ENCODE data around the gene RFC2. TPM values are rescaled to one million over a fixed set of nuclear protein-coding genes. Genes with fewer than 3 reads are reported as not detected.

Gene RFC2
- total and polyA plus RNA-seq, 4 donors: 12.8 to 16.1 (median 14.0) TPM

DNA sequence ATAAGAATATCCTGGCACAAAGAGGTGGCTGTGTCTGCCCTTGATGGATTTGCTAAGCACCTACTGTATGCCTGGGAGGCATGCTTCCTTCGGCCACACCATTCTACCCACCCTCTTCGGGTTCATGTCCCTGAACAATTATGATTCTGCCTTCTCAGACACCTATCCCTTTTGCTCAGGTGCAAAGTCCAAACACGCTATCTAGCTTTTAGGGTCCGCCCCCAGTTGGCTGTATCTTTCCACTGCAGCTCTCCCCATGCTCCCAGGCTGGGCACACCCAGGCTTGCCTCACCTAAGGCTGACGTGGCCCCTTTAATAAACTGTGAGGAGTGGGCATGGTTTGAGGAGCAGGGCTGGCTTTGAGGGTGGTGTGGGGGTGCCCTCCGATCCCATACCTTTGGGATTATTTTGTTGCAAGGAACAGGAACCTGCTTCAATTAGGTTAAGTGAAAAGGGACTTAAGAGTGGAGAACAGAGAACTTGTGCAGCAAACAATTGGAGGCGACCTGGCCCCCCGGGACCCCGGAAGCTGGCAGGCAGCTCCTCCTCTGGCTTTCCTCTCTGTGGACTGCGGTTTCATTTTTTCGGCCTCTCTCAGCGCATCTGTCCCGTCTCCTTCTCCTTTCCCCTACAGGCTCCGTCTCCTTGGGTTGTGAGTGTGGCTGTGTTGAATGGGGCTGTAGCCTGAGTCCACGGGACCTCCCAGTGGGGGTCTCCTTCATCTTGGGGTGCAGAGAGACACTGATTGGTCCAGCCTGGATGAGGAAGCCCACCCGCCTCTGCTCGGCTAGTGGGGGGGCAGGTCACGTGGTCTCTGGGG lies 38.8 kb upstream of the RFC2 start:
- ATAC-seq (ENCODE audit: low FRiP score) (no peak), DNase-seq (no peak)
- Histone ChIP-seq H3K27me3 (ENCODE audit: control insufficient read depth in 1 of 2, insufficient read depth in 2 of 2, low read length in 1 of 2) (no peaks in the 10 kb centered on the region), H3K36me3 (ENCODE audit: control insufficient read depth in 1 of 2, insufficient read depth in 2 of 2, low read length in 1 of 2) (no peaks in the 10 kb centered on the region), H3K9me3 (ENCODE audit: control insufficient read depth, low read length) (no peaks in the 10 kb centered on the region), H3K4me3 (ENCODE audit: low read length in 2 of 2) (no peak overlapping the region), H3K27ac (ENCODE audit: low read depth in 1 of 2, low read length in 2 of 2) (no peak overlapping the region), H3K4me1 (ENCODE audit: control insufficient read depth in 1 of 2, insufficient read depth in 2 of 2, low read length in 2 of 2) (no peaks in the 10 kb centered on the region)
- 67 to 78% methylated on average over 18 of the region's 18 CpGs for WGBS, 2 donors
- intact Hi-C loops (cut with DNase I): loop anchor here (5.0 kb wide), 2 partner anchors 36 to 89 kb away; no protein-coding TSS in a partner anchor

GRCh38 chr7:74291535-74291934 lies 37.3 kb upstream of the RFC2 start:
- no peaks in the 10 kb centered on the region for H3K4me1 ChIP-seq (ENCODE audit: control insufficient read depth in 1 of 2, insufficient read depth in 2 of 2, low read length in 2 of 2)
- WGBS, 2 donors: 44 to 70% methylated on average over 5 of the region's 5 CpGs
- H3K27me3 ChIP-seq (ENCODE audit: control insufficient read depth in 1 of 2, insufficient read depth in 2 of 2, low read length in 1 of 2): no peaks in the 10 kb centered on the region
- H3K9me3 ChIP-seq (ENCODE audit: control insufficient read depth, low read length): no peaks in the 10 kb centered on the region
- no peak for DNase-seq
- no peak overlapping the region for H3K27ac ChIP-seq (ENCODE audit: low read depth in 1 of 2, low read length in 2 of 2)
- no peak for ATAC-seq (ENCODE audit: low FRiP score)
- no peak overlapping the region for H3K4me3 ChIP-seq (ENCODE audit: low read length in 2 of 2)
- no peaks in the 10 kb centered on the region for H3K36me3 ChIP-seq (ENCODE audit: control insufficient read depth in 1 of 2, insufficient read depth in 2 of 2, low read length in 1 of 2)
- intact Hi-C loops (cut with DNase I): loop anchor here (5.0 kb wide), 2 partner anchors 34 to 91 kb away; no protein-coding TSS in a partner anchor

DNA sequence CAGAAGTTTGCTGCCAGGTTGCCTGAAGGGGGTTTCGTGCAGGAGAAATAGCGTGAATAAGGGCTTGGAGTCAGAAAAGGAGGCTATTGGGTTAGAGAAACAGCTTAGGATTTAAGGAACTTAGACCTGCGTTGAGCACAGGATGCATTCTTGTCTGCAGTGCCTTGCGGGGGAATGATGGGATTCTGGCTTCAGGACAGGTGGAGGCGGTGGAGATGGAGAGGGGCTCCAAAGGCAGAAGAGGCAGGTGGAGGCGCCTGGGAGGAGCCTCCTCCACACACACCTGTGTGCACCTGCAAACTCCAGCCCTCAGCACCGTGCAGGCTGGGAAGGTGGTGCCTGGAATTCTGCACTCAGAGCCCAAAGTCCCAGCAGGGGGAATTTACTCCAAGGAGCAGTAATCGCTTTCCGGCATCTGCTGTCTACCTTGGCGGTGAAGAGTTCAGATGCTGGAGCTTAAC lies 36.8 kb upstream of the RFC2 start:
- H3K4me3 ChIP-seq (ENCODE audit: low read length in 2 of 2): no peak overlapping the region
- no peak overlapping the region for H3K27ac ChIP-seq (ENCODE audit: low read depth in 1 of 2, low read length in 2 of 2)
- H3K27me3 ChIP-seq (ENCODE audit: control insufficient read depth in 1 of 2, insufficient read depth in 2 of 2, low read length in 1 of 2): no peaks in the 10 kb centered on the region
- ATAC-seq (ENCODE audit: low FRiP score) (no peak), DNase-seq (no peak)
- intact Hi-C loops (cut with DNase I): loop anchor here (5.0 kb wide), 2 partner anchors 34 to 91 kb away; no protein-coding TSS in a partner anchor
- H3K9me3 ChIP-seq (ENCODE audit: control insufficient read depth, low read length): no peaks in the 10 kb centered on the region
- 30 to 45% methylated on average over 10 of the region's 10 CpGs for WGBS, 2 donors
- no peaks in the 10 kb centered on the region for H3K4me1 ChIP-seq (ENCODE audit: control insufficient read depth in 1 of 2, insufficient read depth in 2 of 2, low read length in 2 of 2)
- no peaks in the 10 kb centered on the region for H3K36me3 ChIP-seq (ENCODE audit: control insufficient read depth in 1 of 2, insufficient read depth in 2 of 2, low read length in 1 of 2)

- DNase-seq (no peak), ATAC-seq (ENCODE audit: low FRiP score) (peak; percentile 4)
- H3K4me1 ChIP-seq (ENCODE audit: control insufficient read depth in 1 of 2, insufficient read depth in 2 of 2, low read length in 2 of 2): no peaks in the 10 kb centered on the region
- 3 to 5% methylated on average over 9 of the region's 9 CpGs for WGBS, 2 donors
- no peak overlapping the region for H3K27ac ChIP-seq (ENCODE audit: low read depth in 1 of 2, low read length in 2 of 2)
- intact Hi-C loops (cut with DNase I): loop anchor here (5.0 kb wide), 2 partner anchors 33 to 92 kb away; no protein-coding TSS in a partner anchor
- no peaks in the 10 kb centered on the region for H3K36me3 ChIP-seq (ENCODE audit: control insufficient read depth in 1 of 2, insufficient read depth in 2 of 2, low read length in 1 of 2)
- peak overlapping the region; percentile 77 to 96 for H3K4me3 ChIP-seq (ENCODE audit: low read length in 2 of 2)
- H3K9me3 ChIP-seq (ENCODE audit: control insufficient read depth, low read length): no peaks in the 10 kb centered on the region
- H3K27me3 ChIP-seq (ENCODE audit: control insufficient read depth in 1 of 2, insufficient read depth in 2 of 2, low read length in 1 of 2): no peaks in the 10 kb centered on the region
Observed at GRCh38 chr7:74290553-74290950, 36.4 kb upstream of the RFC2 start.

GRCh38 chr7:74289659-74290552 lies 35.7 kb upstream of the RFC2 start:
- no peaks in the 10 kb centered on the region for H3K9me3 ChIP-seq (ENCODE audit: control insufficient read depth, low read length)

DNA sequence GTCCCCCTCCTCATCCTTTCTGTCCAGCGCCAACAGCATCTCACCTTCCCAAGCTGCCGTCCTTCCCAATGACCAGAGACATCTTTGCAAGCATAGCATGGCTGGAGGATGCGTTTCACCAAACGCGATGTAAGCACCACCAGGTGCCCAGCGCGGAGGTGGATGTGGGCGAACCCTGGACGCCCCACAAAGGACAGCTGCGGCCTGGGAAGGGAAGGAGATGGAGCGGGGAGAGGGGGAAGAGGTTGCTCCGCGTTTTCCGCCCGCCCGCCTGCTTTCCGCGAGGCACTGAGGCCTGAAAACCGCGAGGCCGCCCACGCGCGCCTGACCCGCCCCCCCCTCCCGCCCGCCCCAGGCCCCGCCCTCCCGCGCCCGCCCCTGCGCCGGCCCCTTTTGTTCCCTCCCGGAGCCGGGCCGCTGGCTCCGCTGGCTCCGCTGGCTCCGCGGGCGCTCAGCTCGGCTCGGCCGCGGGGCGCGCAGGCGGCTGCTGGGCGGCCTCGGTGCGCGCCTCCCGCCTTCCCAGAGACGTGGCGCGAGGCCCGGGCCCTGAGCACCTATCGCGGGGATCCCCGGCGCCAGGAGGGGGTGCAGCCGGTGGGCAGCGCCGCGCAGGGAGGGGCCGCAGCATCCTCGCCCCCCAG lies 34.9 kb upstream of the RFC2 start, which contains the start of gene CLIP2:
TSS of gene CLIP2 (plus strand) at position 390 of the 641 bp plus-strand sequence. CDS start 28,140 bp downstream, outside the sequence.
- H3K27ac ChIP-seq (ENCODE audit: low read depth in 1 of 2, low read length in 2 of 2): peak within 1 kb of the TSS in 1 of 2 donors; percentile 41
- intact Hi-C loops (cut with DNase I): loop anchor here (1.0 to 2.0 kb wide), 2 partner anchors 17 to 20 kb away; no protein-coding TSS in a partner anchor
- no peaks in the 10 kb centered on the region for H3K9me3 ChIP-seq (ENCODE audit: control insufficient read depth, low read length)
- no peaks in the 10 kb centered on the region for H3K4me1 ChIP-seq (ENCODE audit: control insufficient read depth in 1 of 2, insufficient read depth in 2 of 2, low read length in 2 of 2)
- H3K36me3 ChIP-seq (ENCODE audit: control insufficient read depth in 1 of 2, insufficient read depth in 2 of 2, low read length in 1 of 2): no peaks in the 10 kb centered on the region
- peak within 1 kb of the TSS; percentile 77 to 96 for H3K4me3 ChIP-seq (ENCODE audit: low read length in 2 of 2)
- peak; percentile 82 for ATAC-seq (ENCODE audit: low FRiP score)
- WGBS, 2 donors: 1 to 2% methylated on average over 26 to 67 of the region's 67 CpGs
- no peaks in the 10 kb centered on the region for H3K27me3 ChIP-seq (ENCODE audit: control insufficient read depth in 1 of 2, insufficient read depth in 2 of 2, low read length in 1 of 2)
- peak; percentile 88 to 94 for DNase-seq

More at GRCh38 chr7:74289659-74290552, 35.7 kb upstream of the RFC2 start:
- 1% methylated on average over 39 to 60 of the region's 60 CpGs for WGBS, 2 donors
- Histone ChIP-seq H3K27ac (ENCODE audit: low read depth in 1 of 2, low read length in 2 of 2) (peak overlapping the region in 1 of 2 donors; percentile 16), H3K4me3 (ENCODE audit: low read length in 2 of 2) (peak overlapping the region; percentile 77 to 96), H3K36me3 (ENCODE audit: control insufficient read depth in 1 of 2, insufficient read depth in 2 of 2, low read length in 1 of 2) (no peaks in the 10 kb centered on the region), H3K4me1 (ENCODE audit: control insufficient read depth in 1 of 2, insufficient read depth in 2 of 2, low read length in 2 of 2) (no peaks in the 10 kb centered on the region), H3K27me3 (ENCODE audit: control insufficient read depth in 1 of 2, insufficient read depth in 2 of 2, low read length in 1 of 2) (no peaks in the 10 kb centered on the region)
- intact Hi-C loops (cut with DNase I): loop anchor here (1.0 to 5.0 kb wide), 4 partner anchors 18 to 92 kb away; no protein-coding TSS in a partner anchor
- ATAC-seq (ENCODE audit: low FRiP score): peak; percentile 68
- peak; percentile 80 to 88 for DNase-seq

DNA sequence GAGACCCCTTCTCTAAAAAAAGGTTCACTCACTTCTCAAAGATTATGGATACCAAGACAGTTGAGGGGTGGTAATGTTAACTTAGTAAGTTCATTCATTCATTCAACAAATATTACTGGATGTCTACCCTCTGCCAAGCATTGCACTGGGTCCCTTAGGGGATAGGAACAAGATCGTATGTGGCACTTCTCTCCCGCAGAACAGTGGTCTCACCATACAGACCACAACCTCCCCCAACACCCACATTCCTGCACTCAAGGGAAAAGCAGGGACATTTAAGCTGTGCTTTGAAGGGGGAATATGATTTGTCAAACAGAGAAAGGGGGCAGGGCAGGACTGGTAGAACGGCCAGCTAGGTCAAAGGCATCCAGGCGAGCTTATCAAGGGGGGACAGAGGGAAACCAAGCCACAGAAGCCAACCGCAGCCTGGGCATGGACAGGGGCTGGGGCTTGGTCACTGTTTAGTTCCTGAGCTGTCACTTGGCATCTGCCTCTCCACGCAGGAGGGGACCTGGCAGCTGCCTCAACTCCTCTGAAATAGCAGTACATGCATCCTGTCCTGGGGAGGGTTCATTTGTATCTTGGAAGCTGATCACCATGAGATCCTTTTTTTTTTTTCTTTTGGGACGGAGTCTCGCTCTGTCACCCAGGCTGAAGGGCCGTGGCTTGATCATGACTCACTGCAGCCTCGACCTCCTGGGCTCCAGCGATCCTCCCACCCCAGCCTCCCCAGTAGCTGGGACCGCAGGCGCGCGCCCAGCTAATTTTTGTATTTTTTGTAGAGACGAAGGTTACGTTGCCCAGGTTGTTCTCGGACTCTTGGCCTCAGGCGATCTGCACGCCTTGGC lies 34.1 kb upstream of the RFC2 start:
- intact Hi-C loops (cut with DNase I): loop anchor here in 1 of 2 donors (2.0 kb wide), 1 partner anchor 19 kb away; no protein-coding TSS in a partner anchor
- H3K4me3 ChIP-seq (ENCODE audit: low read length in 2 of 2): no peak overlapping the region
- H3K9me3 ChIP-seq (ENCODE audit: control insufficient read depth, low read length): no peaks in the 10 kb centered on the region
- H3K27ac ChIP-seq (ENCODE audit: low read depth in 1 of 2, low read length in 2 of 2): no peak overlapping the region
- DNase-seq: no peak
- H3K36me3 ChIP-seq (ENCODE audit: control insufficient read depth in 1 of 2, insufficient read depth in 2 of 2, low read length in 1 of 2): no peaks in the 10 kb centered on the region
- no peaks in the 10 kb centered on the region for H3K27me3 ChIP-seq (ENCODE audit: control insufficient read depth in 1 of 2, insufficient read depth in 2 of 2, low read length in 1 of 2)
- ATAC-seq (ENCODE audit: low FRiP score): no peak
- no peaks in the 10 kb centered on the region for H3K4me1 ChIP-seq (ENCODE audit: control insufficient read depth in 1 of 2, insufficient read depth in 2 of 2, low read length in 2 of 2)
- WGBS, 2 donors: 39 to 45% methylated on average over 20 of the region's 20 CpGs
